ENCODE results near the gene KSR2. TPM values are rescaled to one million over a fixed set of nuclear protein-coding genes. Genes with fewer than 3 reads are reported as not detected.

Gene KSR2
- total and polyA plus RNA-seq, 10 of the 15 experiments (the other 5 are each of a cell fraction or from before 2014, with no cell fraction given): under 0.01 to 1.5 (median 0.01) TPM; not detected in 3

- Histone ChIP-seq H2AFZ (ENCODE audit: control insufficient read depth, low read depth, low read length) (no peak overlapping the region), H4K20me1 (ENCODE audit: control insufficient read depth, insufficient read depth) (no peaks in the 10 kb centered on the region), H3K4me1 (ENCODE audit: control insufficient read depth, insufficient read depth, low read length) (no peaks in the 10 kb centered on the region), H3K27ac (ENCODE audit: control insufficient read depth, insufficient read depth) (no peak overlapping the region), H3K27me3 (replicated peaks in 1 of 2; ENCODE audit: control insufficient read depth in 2 of 2, insufficient read depth in 2 of 2, low read length in 1 of 2) (no peaks in the 10 kb centered on the region), H3K9ac (ENCODE audit: control insufficient read depth, insufficient read depth, low read length) (no peak overlapping the region), H3K79me2 (ENCODE audit: control insufficient read depth, insufficient read depth, low read length) (no peaks in the 10 kb centered on the region), H3K9me3 (replicated peaks; ENCODE audit: control insufficient read depth, insufficient read depth, low read length) (peaks cover 2% of the 10 kb centered on the region; the same call in 2 of the 3 replicates), H3K4me3 (no peak overlapping the region), H3K4me2 (ENCODE audit: control insufficient read depth, insufficient read depth) (no peak overlapping the region), H3K36me3 (ENCODE audit: control insufficient read depth in 2 of 2, insufficient read depth in 2 of 2, low read length in 1 of 2) (no peaks in the 10 kb centered on the region)
- FAIRE-seq (no peak), ATAC-seq (no peak), DNase-seq (ENCODE audit: low read depth, low spot score) (no peak)
- ChIA-PET CTCF (no interaction called here), SMC1A (ENCODE audit: uncharacterized antibody, unreplicated experiment) (interaction anchor here (0.6 kb wide), 1 partner anchor 21 kb away, joined by 3 read pairs; no protein-coding TSS in a partner anchor), POLR2A (no interaction called here), RAD21 (ENCODE audit: unreplicated experiment) (no interaction called here)
- no TSS peak for BruUV-seq (replicated peaks)
- in situ Hi-C loops (cut with MboI): no loop called here
- intact Hi-C loops (cut with micrococcal nuclease; ENCODE audit: unreplicated experiment): no loop called here
- 12% methylated on average over 3 of the region's 3 CpGs for WGBS (ENCODE audit: insufficient coverage, insufficient replicate concordance, low lambda C conversion rate, missing lambda C conversion rate)
- no peak for TF ChIP-seq CBFB (IDR thresholded peaks at IDR 0.05; ENCODE audit: low read depth)
These were observed 6.2 kb upstream of the KSR2 start for GRCh38 chr12:117975006-117975405.

DNA sequence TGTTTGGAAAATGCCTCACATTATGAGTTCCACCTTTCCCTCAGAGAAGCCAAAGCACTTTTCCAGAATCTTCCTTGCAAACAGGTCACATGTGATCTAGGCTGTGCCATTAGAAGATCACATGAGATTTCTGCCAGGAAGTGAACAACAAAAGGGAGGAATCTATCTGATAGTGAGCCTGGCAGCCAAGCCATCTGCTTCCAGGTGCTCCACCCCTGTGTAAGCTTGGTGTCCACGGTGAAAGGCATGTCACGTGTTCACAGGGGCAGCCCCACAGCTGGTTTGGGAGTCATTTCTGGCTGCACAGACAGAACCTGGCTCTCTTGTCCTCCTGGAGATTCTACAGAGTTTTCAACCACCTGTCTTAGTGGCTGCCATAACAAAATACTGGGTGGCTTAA, 3.5 kb upstream of the KSR2 start:
- Histone ChIP-seq H3K79me2 (ENCODE audit: control insufficient read depth, insufficient read depth, low read length) (no peaks in the 10 kb centered on the region), H3K4me2 (ENCODE audit: control insufficient read depth, insufficient read depth) (no peak overlapping the region), H3K27me3 (replicated peaks in 1 of 2; ENCODE audit: control insufficient read depth in 2 of 2, insufficient read depth in 2 of 2, low read length in 1 of 2) (peaks cover 0 to 3% of the 10 kb centered on the region in 2 experiments; a peak in 1 of 4 replicates), H3K4me1 (ENCODE audit: control insufficient read depth, insufficient read depth, low read length) (no peaks in the 10 kb centered on the region; the same call in 1 of the 2 replicates), H2AFZ (ENCODE audit: control insufficient read depth, low read depth, low read length) (no peak overlapping the region), H3K27ac (ENCODE audit: control insufficient read depth, insufficient read depth) (no peak overlapping the region), H3K9ac (ENCODE audit: control insufficient read depth, insufficient read depth, low read length) (no peak overlapping the region), H3K36me3 (ENCODE audit: control insufficient read depth in 2 of 2, insufficient read depth in 2 of 2, low read length in 1 of 2) (no peaks in the 10 kb centered on the region), H4K20me1 (ENCODE audit: control insufficient read depth, insufficient read depth) (no peaks in the 10 kb centered on the region), H3K4me3 (no peak overlapping the region), H3K9me3 (replicated peaks; ENCODE audit: control insufficient read depth, insufficient read depth, low read length) (peaks cover 2% of the 10 kb centered on the region; the same call in 2 of the 3 replicates)
- ChIA-PET RAD21 (ENCODE audit: unreplicated experiment) (no interaction called here), POLR2A (no interaction called here), CTCF (no interaction called here), SMC1A (ENCODE audit: uncharacterized antibody, unreplicated experiment) (no interaction called here)
- in situ Hi-C loops (cut with MboI): no loop called here
- intact Hi-C loops (cut with micrococcal nuclease; ENCODE audit: unreplicated experiment): no loop called here
- DNase-seq (ENCODE audit: low read depth, low spot score) (no peak), FAIRE-seq (no peak), ATAC-seq (no peak)
- no TSS peak for BruUV-seq (replicated peaks)
- TF ChIP-seq NFYA (IDR thresholded peaks at IDR 0.05; ENCODE audit: borderline replicate concordance, low read depth, low read length) (no peak), RAD51 (IDR thresholded peaks at IDR 0.05) (peak; percentile 26; the same call in 1 of the 2 replicates), RELA (IDR thresholded peaks at IDR 0.05; ENCODE audit: borderline replicate concordance, partially characterized antibody) (no peak), CHD4 (IDR thresholded peaks at IDR 0.05) (no peak)
- 3% methylated on average over 2 of the region's 2 CpGs for WGBS (ENCODE audit: insufficient coverage, insufficient replicate concordance, low lambda C conversion rate, missing lambda C conversion rate)

Data from GM12878 (cell line).